Melanocyte of skin (primary cell): Measurements from ENCODE around the gene DNAL1. TPM values are rescaled to one million over a fixed set of nuclear protein-coding genes. Genes with fewer than 3 reads are reported as not detected.

Experiments
- small RNA-seq, 2 donors: library from RNA; depleted of rRNA; stranded (forward); fragments of <200 nt; gene quantifications; one replicate each; pipeline ENCODE3, GENCODE V24; 2012
- total RNA-seq, 2 donors: library from RNA; depleted of rRNA; stranded (reverse); fragments of >200 nt; gene quantifications; 2 replicates each; pipeline ENCODE4 v1.2.3, GENCODE V29; 2012

Gene DNAL1
- 1 to 10 TPM; 5.5 to 6.0 TPM for total RNA-seq

GRCh38 chr14:73644531-73645247, at the start of gene DNAL1:
TSS of gene DNAL1 (plus strand) at chr14:73644986. CDS start at chr14:73645040, 54 bp downstream.

GRCh38 chr14:73612339-73613045, 32.3 kb upstream of the DNAL1 start, which contains the start of gene ACOT6:
TSS of gene ACOT6 (plus strand) at chr14:73612517. CDS start at chr14:73612572, 55 bp downstream.

DNA sequence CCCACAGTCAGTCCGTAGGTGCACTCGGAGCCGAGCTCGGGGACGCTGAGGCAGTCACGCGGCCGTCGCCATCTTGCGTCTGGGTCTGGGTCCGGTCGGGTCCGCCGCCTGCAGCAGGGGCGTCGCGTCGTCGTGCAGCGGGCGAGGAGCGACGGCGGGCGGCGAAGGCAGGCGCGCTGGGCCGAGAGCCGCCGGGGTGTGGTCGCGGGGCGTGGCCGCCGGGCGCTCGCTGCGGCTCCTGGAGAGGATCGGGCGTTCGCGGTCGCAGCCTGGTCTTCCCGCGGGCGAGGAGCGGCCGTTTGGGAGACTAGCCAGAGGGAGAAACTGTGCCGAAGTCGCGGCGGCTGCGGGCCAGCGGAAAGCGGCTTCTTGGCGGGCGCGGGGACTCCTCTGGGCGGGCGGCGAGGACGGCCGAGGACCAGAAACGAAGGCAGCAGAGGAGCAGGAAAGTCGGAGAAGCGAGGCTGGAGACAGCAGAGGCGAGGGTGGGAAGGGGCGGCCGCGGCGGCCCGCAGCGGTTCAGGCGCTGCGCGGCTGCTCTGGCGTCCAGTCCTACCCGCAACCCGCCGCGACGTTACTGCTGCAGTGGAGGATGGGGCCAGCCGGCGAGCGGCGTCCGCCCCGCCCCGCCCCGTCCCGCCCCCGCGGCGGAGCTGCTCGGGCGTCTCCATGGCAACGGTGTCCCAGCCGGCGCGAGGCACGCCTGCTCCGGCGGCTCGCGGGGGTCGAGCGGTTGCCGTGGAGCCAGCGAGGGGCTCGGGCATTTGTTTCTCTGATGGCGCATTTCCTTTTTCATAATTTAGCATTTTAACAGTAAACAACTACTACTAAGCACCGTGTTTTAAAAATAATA, 69.2 kb downstream of the DNAL1 start, which contains the start of gene PNMA1:
PNMA1 (minus strand) TSS at position 582 of the 853 bp plus-strand sequence. CDS start 745 bp downstream, outside the sequence.

Small RNA genes lying within 50 kb of the gene (small RNA-seq; reads per million reads assigned to genes)
- gene RNU6-240P: 0.23 to 0.43 reads per million in 2 donors

Other genes starting within 250 kb of the DNAL1 start
- gene NUMB, start 186.4 kb upstream of the DNAL1 start, total RNA-seq: 10 to 100 TPM; 22.0 to 33.3 TPM
- gene RIOX1, start 154.1 kb upstream of the DNAL1 start, total RNA-seq: 10 to 100 TPM; 35.4 to 42.3 TPM
- 10 to 100 TPM; 15.1 to 18.0 TPM for gene ACOT1, start 107.8 kb upstream of the DNAL1 start, total RNA-seq
- gene HEATR4, start 86.0 kb upstream of the DNAL1 start, total RNA-seq: under 1 TPM in 1 of 2 donors, not detected in 1; 0.69 TPM
- gene ACOT2, start 75.8 kb upstream of the DNAL1 start, total RNA-seq: 10 to 100 TPM; 60.9 to 84.6 TPM
- gene ACOT4, start 53.1 kb upstream of the DNAL1 start, total RNA-seq: 1 to 10 TPM; 4.7 to 4.8 TPM
- under 1 TPM in 1 of 2 donors, not detected in 1; under 0.01 TPM for gene ACOT6, start 32.5 kb upstream of the DNAL1 start, total RNA-seq
- 10 to 100 TPM; 23.1 to 25.0 TPM for gene PNMA1, start 69.4 kb downstream of the DNAL1 start, total RNA-seq
- gene PTGR2, start 206.8 kb downstream of the DNAL1 start, total RNA-seq: 1 to 10 TPM; 2.7 to 8.6 TPM
- gene ZNF410, start 241.9 kb downstream of the DNAL1 start, total RNA-seq: 100 to 1,000 TPM in 1 of 2 donors, 10 to 100 TPM in 1; 76.4 to 104 TPM